Measurements from ENCODE around the gene SLC17A2. TPM values are rescaled to one million over a fixed set of nuclear protein-coding genes. Genes with fewer than 3 reads are reported as not detected.

The SLC17A2 gene
- total and polyA plus RNA-seq, 2 of the 13 experiments (the other 11 are each of a cell fraction or from before 2014, with no cell fraction given), result 11.2 to 32.4 TPM

- H3K27me3 ChIP-seq (ENCODE audit: control insufficient read depth in 1 of 2, insufficient read depth in 2 of 2, low read length in 2 of 2), result no peaks in the 10 kb centered on the region
- 92% methylated on average over 6 of the region's 6 CpGs for WGBS (ENCODE audit: low lambda C conversion rate)
- no peak overlapping the region for H2AFZ ChIP-seq (ENCODE audit: low read length)
- no peaks in the 10 kb centered on the region for H3K79me2 ChIP-seq (ENCODE audit: insufficient read depth, low read length)
- intact Hi-C loops (cut with micrococcal nuclease; ENCODE audit: unreplicated experiment) (loop anchor here (5.0 kb wide), 2 partner anchors 99 to 626 kb away; no protein-coding TSS in a partner anchor), in situ Hi-C loops (cut with HindIII; ENCODE audit: extremely low pct_ligation_motif_present, low pct_unique_long_range_greater_than_20kb) (loop anchor here (5.0 to 25.0 kb wide), 2 partner anchors 101 to 631 kb away; no protein-coding TSS in a partner anchor)
- no peak overlapping the region for H3K4me2 ChIP-seq (ENCODE audit: low read depth, low read length)
- BruUV-seq (replicated peaks), result no TSS peak
- DNase-seq (ENCODE audit: low spot score) (no peak), FAIRE-seq (no peak), ATAC-seq (no peak)
- POLR2A ChIA-PET, result no interaction called here
- H3K36me3 ChIP-seq (replicated peaks in 1 of 2; ENCODE audit: control insufficient read depth in 1 of 2, insufficient read depth in 2 of 2, low read length in 2 of 2), result no peaks in the 10 kb centered on the region
- no peak for TF ChIP-seq HOXD1 (CRISPR knock-in tag; IDR thresholded peaks at IDR 0.05)
- no peak for TF ChIP-seq RAD21 (CRISPR knock-in tag; IDR thresholded peaks at IDR 0.05)
- TF ChIP-seq RERE (CRISPR knock-in tag; IDR thresholded peaks at IDR 0.05; ENCODE audit: low read depth), result no peak
- no peak for TF ChIP-seq ZNF629 (CRISPR knock-in tag; conservative IDR thresholded peaks at IDR 0.05)
- no peak overlapping the region for H3K27ac ChIP-seq (ENCODE audit: extremely low read length, insufficient read depth, low read length)
- H3K9ac ChIP-seq (ENCODE audit: insufficient read depth, low read depth, low read length), result no peak overlapping the region
- no peaks in the 10 kb centered on the region for H3K9me3 ChIP-seq (ENCODE audit: low read length)
- peaks cover 22% of the 10 kb centered on the region for H3K4me1 ChIP-seq (ENCODE audit: insufficient read depth, low read length)
- CTCF ChIA-PET (ENCODE audit: low intra/inter-chr PET ratio, low total read pairs), result interaction anchor here (1.1 kb wide), 1 partner anchor 105 kb away, joined by 3 read pairs; no protein-coding TSS in a partner anchor
- no peaks in the 10 kb centered on the region for H4K20me1 ChIP-seq (ENCODE audit: insufficient read depth, low read length)
- no peak overlapping the region for H3K4me3 ChIP-seq (replicated peaks in 1 of 3; ENCODE audit: insufficient read depth in 1 of 3, low read depth in 2 of 3, low read length in 3 of 3)
Observed at GRCh38 chr6:25893778-25894177, 36.7 kb downstream of the SLC17A2 start.
